ENCODE results near the gene CDC73. TPM values are rescaled to one million over a fixed set of nuclear protein-coding genes. Genes with fewer than 3 reads are reported as not detected.
A peak's percentile ranks its signal among the peaks of the same experiment; 100 is the strongest.

Gene CDC73
- polyA plus RNA-seq: 10 to 100 TPM in 1 of 2 donors, 1 to 10 TPM in 1; 6.2 to 14.5 TPM

GRCh38 chr1:193121616-193122593 lies at the start of gene CDC73:
Gene CDC73, plus strand, starts transcription at chr1:193122031. Its CDS starts 170 bp downstream, at chr1:193122201.
- H3K9me3 ChIP-seq (ENCODE audit: control insufficient read depth in 2 of 2, insufficient read depth in 1 of 2, low read depth in 1 of 2, low read length in 1 of 2): no peaks in the 10 kb centered on the region
- H3K36me3 ChIP-seq (ENCODE audit: control insufficient read depth in 2 of 2, insufficient read depth in 2 of 2, low read length in 1 of 2): no peaks in the 10 kb centered on the region
- H3K4me3 ChIP-seq (ENCODE audit: low read depth in 1 of 2, low read length in 2 of 2): peak within 1 kb of the TSS; percentile 68 to 83
- peaks cover 0 to 4% of the 10 kb centered on the region in 2 donors for H3K4me1 ChIP-seq (ENCODE audit: control insufficient read depth in 2 of 2, insufficient read depth in 2 of 2, low read length in 1 of 2)
- no peaks in the 10 kb centered on the region for H3K27me3 ChIP-seq (ENCODE audit: control insufficient read depth in 1 of 2, insufficient read depth in 2 of 2, low read length in 2 of 2)
- WGBS, 2 donors: 0% methylated on average over 70 to 85 of the region's 85 CpGs
- H3K27ac ChIP-seq (ENCODE audit: low read depth in 2 of 2, low read length in 1 of 2): peak within 1 kb of the TSS; percentile 94 to 97

GRCh38 chr1:193077991-193078390 lies 43.8 kb upstream of the CDC73 start:
- no peaks in the 10 kb centered on the region for H3K27me3 ChIP-seq (ENCODE audit: control insufficient read depth in 1 of 2, insufficient read depth in 2 of 2, low read length in 2 of 2)
- H3K9me3 ChIP-seq (ENCODE audit: control insufficient read depth in 2 of 2, insufficient read depth in 1 of 2, low read depth in 1 of 2, low read length in 1 of 2): no peaks in the 10 kb centered on the region
- H3K27ac ChIP-seq (ENCODE audit: low read depth in 2 of 2, low read length in 1 of 2): no peak overlapping the region
- peaks cover 0 to 3% of the 10 kb centered on the region in 2 donors for H3K36me3 ChIP-seq (ENCODE audit: control insufficient read depth in 2 of 2, insufficient read depth in 2 of 2, low read length in 1 of 2)
- H3K4me1 ChIP-seq (ENCODE audit: control insufficient read depth in 2 of 2, insufficient read depth in 2 of 2, low read length in 1 of 2): no peaks in the 10 kb centered on the region
- no peak overlapping the region for H3K4me3 ChIP-seq (ENCODE audit: low read depth in 1 of 2, low read length in 2 of 2)

GRCh38 chr1:193079187-193079586 lies 42.6 kb upstream of the CDC73 start:
- 89 to 96% methylated on average over 3 of the region's 3 CpGs for WGBS, 2 donors
- H3K9me3 ChIP-seq (ENCODE audit: control insufficient read depth in 2 of 2, insufficient read depth in 1 of 2, low read depth in 1 of 2, low read length in 1 of 2): no peaks in the 10 kb centered on the region
- H3K27me3 ChIP-seq (ENCODE audit: control insufficient read depth in 1 of 2, insufficient read depth in 2 of 2, low read length in 2 of 2): no peaks in the 10 kb centered on the region
- peaks cover 3 to 4% of the 10 kb centered on the region in 2 donors for H3K36me3 ChIP-seq (ENCODE audit: control insufficient read depth in 2 of 2, insufficient read depth in 2 of 2, low read length in 1 of 2)
- H3K4me1 ChIP-seq (ENCODE audit: control insufficient read depth in 2 of 2, insufficient read depth in 2 of 2, low read length in 1 of 2): no peaks in the 10 kb centered on the region
- no peak overlapping the region for H3K4me3 ChIP-seq (ENCODE audit: low read depth in 1 of 2, low read length in 2 of 2)
- H3K27ac ChIP-seq (ENCODE audit: low read depth in 2 of 2, low read length in 1 of 2): no peak overlapping the region

GRCh38 chr1:193083365-193084088 lies 38.3 kb upstream of the CDC73 start:
- Histone ChIP-seq H3K9me3 (ENCODE audit: control insufficient read depth in 2 of 2, insufficient read depth in 1 of 2, low read depth in 1 of 2, low read length in 1 of 2) (no peaks in the 10 kb centered on the region), H3K27me3 (ENCODE audit: control insufficient read depth in 1 of 2, insufficient read depth in 2 of 2, low read length in 2 of 2) (no peaks in the 10 kb centered on the region), H3K4me1 (ENCODE audit: control insufficient read depth in 2 of 2, insufficient read depth in 2 of 2, low read length in 1 of 2) (no peaks in the 10 kb centered on the region), H3K36me3 (ENCODE audit: control insufficient read depth in 2 of 2, insufficient read depth in 2 of 2, low read length in 1 of 2) (peaks cover 3 to 4% of the 10 kb centered on the region in 2 donors), H3K27ac (ENCODE audit: low read depth in 2 of 2, low read length in 1 of 2) (no peak overlapping the region), H3K4me3 (ENCODE audit: low read depth in 1 of 2, low read length in 2 of 2) (no peak overlapping the region)
- WGBS, 2 donors: 85 to 90% methylated on average over 6 of the region's 6 CpGs

GRCh38 chr1:193085263-193085662 lies 36.6 kb upstream of the CDC73 start:
- Histone ChIP-seq H3K27me3 (ENCODE audit: control insufficient read depth in 1 of 2, insufficient read depth in 2 of 2, low read length in 2 of 2) (no peaks in the 10 kb centered on the region), H3K4me3 (ENCODE audit: low read depth in 1 of 2, low read length in 2 of 2) (no peak overlapping the region), H3K4me1 (ENCODE audit: control insufficient read depth in 2 of 2, insufficient read depth in 2 of 2, low read length in 1 of 2) (no peaks in the 10 kb centered on the region), H3K27ac (ENCODE audit: low read depth in 2 of 2, low read length in 1 of 2) (no peak overlapping the region), H3K36me3 (ENCODE audit: control insufficient read depth in 2 of 2, insufficient read depth in 2 of 2, low read length in 1 of 2) (peaks cover 3 to 4% of the 10 kb centered on the region in 2 donors), H3K9me3 (ENCODE audit: control insufficient read depth in 2 of 2, insufficient read depth in 1 of 2, low read depth in 1 of 2, low read length in 1 of 2) (no peaks in the 10 kb centered on the region)
- 84 to 94% methylated on average over 1 of the region's 1 CpG for WGBS, 2 donors

- Histone ChIP-seq H3K27ac (ENCODE audit: low read depth in 2 of 2, low read length in 1 of 2) (no peak overlapping the region), H3K9me3 (ENCODE audit: control insufficient read depth in 2 of 2, insufficient read depth in 1 of 2, low read depth in 1 of 2, low read length in 1 of 2) (no peaks in the 10 kb centered on the region), H3K4me1 (ENCODE audit: control insufficient read depth in 2 of 2, insufficient read depth in 2 of 2, low read length in 1 of 2) (no peaks in the 10 kb centered on the region), H3K27me3 (ENCODE audit: control insufficient read depth in 1 of 2, insufficient read depth in 2 of 2, low read length in 2 of 2) (no peaks in the 10 kb centered on the region), H3K4me3 (ENCODE audit: low read depth in 1 of 2, low read length in 2 of 2) (no peak overlapping the region), H3K36me3 (ENCODE audit: control insufficient read depth in 2 of 2, insufficient read depth in 2 of 2, low read length in 1 of 2) (peaks cover 3 to 4% of the 10 kb centered on the region in 2 donors)
- WGBS, 2 donors: 88 to 91% methylated on average over 3 of the region's 3 CpGs
Observed at GRCh38 chr1:193086342-193086741, 35.5 kb upstream of the CDC73 start.

- H3K27ac ChIP-seq (ENCODE audit: low read depth in 2 of 2, low read length in 1 of 2): no peak overlapping the region
- H3K4me1 ChIP-seq (ENCODE audit: control insufficient read depth in 2 of 2, insufficient read depth in 2 of 2, low read length in 1 of 2): no peaks in the 10 kb centered on the region
- no peak overlapping the region for H3K4me3 ChIP-seq (ENCODE audit: low read depth in 1 of 2, low read length in 2 of 2)
- WGBS, 2 donors: 54 to 77% methylated on average over 3 of the region's 3 CpGs
- no peaks in the 10 kb centered on the region for H3K27me3 ChIP-seq (ENCODE audit: control insufficient read depth in 1 of 2, insufficient read depth in 2 of 2, low read length in 2 of 2)
- H3K36me3 ChIP-seq (ENCODE audit: control insufficient read depth in 2 of 2, insufficient read depth in 2 of 2, low read length in 1 of 2): peaks cover 0 to 4% of the 10 kb centered on the region in 2 donors
- no peaks in the 10 kb centered on the region for H3K9me3 ChIP-seq (ENCODE audit: control insufficient read depth in 2 of 2, insufficient read depth in 1 of 2, low read depth in 1 of 2, low read length in 1 of 2)
Observed at GRCh38 chr1:193087893-193088292, 33.9 kb upstream of the CDC73 start.

GRCh38 chr1:193090865-193091264 lies 31.0 kb upstream of the CDC73 start:
- 72 to 75% methylated on average over 1 of the region's 1 CpG for WGBS, 2 donors
- Histone ChIP-seq H3K4me1 (ENCODE audit: control insufficient read depth in 2 of 2, insufficient read depth in 2 of 2, low read length in 1 of 2) (no peaks in the 10 kb centered on the region), H3K4me3 (ENCODE audit: low read depth in 1 of 2, low read length in 2 of 2) (no peak overlapping the region), H3K27me3 (ENCODE audit: control insufficient read depth in 1 of 2, insufficient read depth in 2 of 2, low read length in 2 of 2) (no peaks in the 10 kb centered on the region), H3K9me3 (ENCODE audit: control insufficient read depth in 2 of 2, insufficient read depth in 1 of 2, low read depth in 1 of 2, low read length in 1 of 2) (no peaks in the 10 kb centered on the region), H3K36me3 (ENCODE audit: control insufficient read depth in 2 of 2, insufficient read depth in 2 of 2, low read length in 1 of 2) (peaks cover 0 to 2% of the 10 kb centered on the region in 2 donors), H3K27ac (ENCODE audit: low read depth in 2 of 2, low read length in 1 of 2) (no peak overlapping the region)

GRCh38 chr1:193094112-193094511 lies 27.7 kb upstream of the CDC73 start:
- peaks cover 0 to 5% of the 10 kb centered on the region in 2 donors for H3K36me3 ChIP-seq (ENCODE audit: control insufficient read depth in 2 of 2, insufficient read depth in 2 of 2, low read length in 1 of 2)

More at GRCh38 chr1:193094112-193094511, 27.7 kb upstream of the CDC73 start:
- Histone ChIP-seq H3K27ac (ENCODE audit: low read depth in 2 of 2, low read length in 1 of 2) (no peak overlapping the region), H3K27me3 (ENCODE audit: control insufficient read depth in 1 of 2, insufficient read depth in 2 of 2, low read length in 2 of 2) (no peaks in the 10 kb centered on the region), H3K4me1 (ENCODE audit: control insufficient read depth in 2 of 2, insufficient read depth in 2 of 2, low read length in 1 of 2) (no peaks in the 10 kb centered on the region), H3K9me3 (ENCODE audit: control insufficient read depth in 2 of 2, insufficient read depth in 1 of 2, low read depth in 1 of 2, low read length in 1 of 2) (no peaks in the 10 kb centered on the region), H3K4me3 (ENCODE audit: low read depth in 1 of 2, low read length in 2 of 2) (no peak overlapping the region)
- WGBS, 2 donors: 96 to 97% methylated on average over 11 of the region's 11 CpGs
